ENCODE measurements around the gene MAP2K1. TPM values are rescaled to one million over a fixed set of nuclear protein-coding genes. Genes with fewer than 3 reads are reported as not detected.

Gene MAP2K1
- total and polyA plus RNA-seq, 4 donors = 14.3 to 30.2 (median 24.4) TPM

DNA sequence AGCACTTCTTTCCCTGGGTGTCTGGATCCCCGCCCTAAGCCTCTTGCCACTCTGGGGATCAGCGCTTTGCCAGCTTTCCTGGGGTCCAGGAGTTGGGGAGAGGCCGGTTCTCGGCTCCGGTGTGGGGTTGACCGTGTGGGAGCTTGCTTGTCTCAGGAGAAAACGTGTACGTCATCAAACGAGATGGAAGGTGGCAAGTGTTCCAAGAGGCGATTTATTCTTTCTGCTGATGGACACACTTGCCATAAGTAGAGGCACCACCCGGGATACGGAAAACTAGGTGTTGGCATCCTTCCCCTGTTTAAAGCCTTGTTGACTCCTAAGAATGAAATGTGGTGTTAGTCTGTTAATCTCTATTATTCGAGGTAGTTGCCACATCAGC is 118.7 kb downstream of the MAP2K1 start:
- Histone ChIP-seq H3K9me3 (ENCODE audit: control insufficient read depth in 4 of 4, low read length in 3 of 4) (no peaks in the 10 kb centered on the region), H3K4me3 (ENCODE audit: low read depth in 1 of 3, low read length in 3 of 3) (peak overlapping the region; percentile 83 to 100 (median 94)), H3K27me3 (ENCODE audit: control insufficient read depth in 4 of 4, insufficient read depth in 4 of 4, low read length in 3 of 4) (no peaks in the 10 kb centered on the region), H3K9ac (ENCODE audit: low read depth in 1 of 2, low read length in 2 of 2) (peak overlapping the region; percentile 10 to 72), H3K4me1 (ENCODE audit: control insufficient read depth in 4 of 4, insufficient read depth in 4 of 4, low read length in 3 of 4) (peaks cover 0 to 25% (median 21%) of the 10 kb centered on the region in 4 donors), H3K36me3 (ENCODE audit: control insufficient read depth in 4 of 4, insufficient read depth in 3 of 4, low read depth in 1 of 4, low read length in 3 of 4) (peaks cover 4 to 27% (median 25%) of the 10 kb centered on the region in 4 donors), H3K27ac (ENCODE audit: low read depth in 1 of 2, low read length in 2 of 2) (peak overlapping the region; percentile 87 to 90)
- no peak for DNase-seq (ENCODE audit: low spot score)
- TF ChIP-seq TAF1 (conservative IDR thresholded peaks at IDR 0.05) (no peak), YY1 (IDR thresholded peaks at IDR 0.05) (no peak), SP1 (IDR thresholded peaks at IDR 0.05) (no peak), ZBTB33 (IDR thresholded peaks at IDR 0.05) (no peak), RXRA (IDR thresholded peaks at IDR 0.05) (no peak), REST (IDR thresholded peaks at IDR 0.05) (no peak), NR2F2 (IDR thresholded peaks at IDR 0.05) (no peak), JUND (IDR thresholded peaks at IDR 0.05) (no peak), EGR1 (IDR thresholded peaks at IDR 0.05; ENCODE audit: low read depth in 2 of 2) (no peak), FOXA2 (IDR thresholded peaks at IDR 0.05) (no peak), RAD21 (IDR thresholded peaks at IDR 0.05) (no peak), HNF4G (IDR thresholded peaks at IDR 0.05) (no peak), GABPA (IDR thresholded peaks at IDR 0.05 in 1 of 2, conservative IDR thresholded peaks at IDR 0.05 in 1 of 2) (no peak)
- TF ChIP-seq, protein P1, sequence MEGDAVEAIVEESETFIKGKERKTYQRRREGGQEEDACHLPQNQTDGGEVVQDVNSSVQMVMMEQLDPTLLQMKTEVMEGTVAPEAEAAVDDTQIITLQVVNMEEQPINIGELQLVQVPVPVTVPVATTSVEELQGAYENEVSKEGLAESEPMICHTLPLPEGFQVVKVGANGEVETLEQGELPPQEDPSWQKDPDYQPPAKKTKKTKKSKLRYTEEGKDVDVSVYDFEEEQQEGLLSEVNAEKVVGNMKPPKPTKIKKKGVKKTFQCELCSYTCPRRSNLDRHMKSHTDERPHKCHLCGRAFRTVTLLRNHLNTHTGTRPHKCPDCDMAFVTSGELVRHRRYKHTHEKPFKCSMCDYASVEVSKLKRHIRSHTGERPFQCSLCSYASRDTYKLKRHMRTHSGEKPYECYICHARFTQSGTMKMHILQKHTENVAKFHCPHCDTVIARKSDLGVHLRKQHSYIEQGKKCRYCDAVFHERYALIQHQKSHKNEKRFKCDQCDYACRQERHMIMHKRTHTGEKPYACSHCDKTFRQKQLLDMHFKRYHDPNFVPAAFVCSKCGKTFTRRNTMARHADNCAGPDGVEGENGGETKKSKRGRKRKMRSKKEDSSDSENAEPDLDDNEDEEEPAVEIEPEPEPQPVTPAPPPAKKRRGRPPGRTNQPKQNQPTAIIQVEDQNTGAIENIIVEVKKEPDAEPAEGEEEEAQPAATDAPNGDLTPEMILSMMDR (IDR thresholded peaks at IDR 0.05; ENCODE audit: low read depth, low read length, missing input control) = no peak
- TF ChIP-seq, protein P2, sequence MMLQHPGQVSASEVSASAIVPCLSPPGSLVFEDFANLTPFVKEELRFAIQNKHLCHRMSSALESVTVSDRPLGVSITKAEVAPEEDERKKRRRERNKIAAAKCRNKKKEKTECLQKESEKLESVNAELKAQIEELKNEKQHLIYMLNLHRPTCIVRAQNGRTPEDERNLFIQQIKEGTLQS (IDR thresholded peaks at IDR 0.05) = no peak
- WGBS = under 1% methylated on average over 13 of the region's 13 CpGs

DNA sequence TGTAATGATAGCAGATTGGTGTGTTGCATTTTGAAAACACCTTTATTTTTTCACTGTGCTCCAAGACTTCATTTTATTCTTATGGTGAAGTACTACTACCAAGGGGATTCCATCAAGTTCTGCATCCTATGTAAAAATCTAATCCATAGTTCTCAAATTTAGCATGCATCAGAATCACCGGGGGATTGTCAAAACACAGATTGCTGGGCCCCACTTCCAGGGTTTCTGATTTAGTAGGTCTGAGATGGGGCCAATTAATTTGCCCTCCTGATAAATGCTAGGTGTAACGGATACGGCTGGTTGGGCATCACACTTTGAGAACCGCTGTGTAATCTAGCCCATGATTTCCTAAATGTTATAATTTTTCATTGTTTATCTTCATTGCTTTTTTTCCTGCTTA is 119.1 kb downstream of the MAP2K1 start:
- no peaks in the 10 kb centered on the region for H3K9me3 ChIP-seq (ENCODE audit: control insufficient read depth in 4 of 4, low read length in 3 of 4)
- DNase-seq (ENCODE audit: low spot score) = no peak
- H3K4me3 ChIP-seq (ENCODE audit: low read depth in 1 of 3, low read length in 3 of 3) = peak overlapping the region; percentile 83 to 100 (median 94)
- peaks cover 2 to 23% (median 22%) of the 10 kb centered on the region in 4 donors for H3K36me3 ChIP-seq (ENCODE audit: control insufficient read depth in 4 of 4, insufficient read depth in 3 of 4, low read depth in 1 of 4, low read length in 3 of 4)
- H3K27ac ChIP-seq (ENCODE audit: low read depth in 1 of 2, low read length in 2 of 2) = no peak overlapping the region
- peaks cover 0 to 25% (median 21%) of the 10 kb centered on the region in 4 donors for H3K4me1 ChIP-seq (ENCODE audit: control insufficient read depth in 4 of 4, insufficient read depth in 4 of 4, low read length in 3 of 4)
- H3K9ac ChIP-seq (ENCODE audit: low read depth in 1 of 2, low read length in 2 of 2) = peak overlapping the region; percentile 10 to 72
- no peaks in the 10 kb centered on the region for H3K27me3 ChIP-seq (ENCODE audit: control insufficient read depth in 4 of 4, insufficient read depth in 4 of 4, low read length in 3 of 4)
- 56% methylated on average over 4 of the region's 4 CpGs for WGBS
- TF ChIP-seq HNF4G (IDR thresholded peaks at IDR 0.05) = no peak
- TF ChIP-seq RAD21 (IDR thresholded peaks at IDR 0.05) = no peak
- TF ChIP-seq NR2F2 (IDR thresholded peaks at IDR 0.05) = no peak
- TF ChIP-seq, protein P1 (IDR thresholded peaks at IDR 0.05; ENCODE audit: low read depth, low read length, missing input control) = no peak
- no peak for TF ChIP-seq EGR1 (IDR thresholded peaks at IDR 0.05; ENCODE audit: low read depth in 2 of 2)
- no peak for TF ChIP-seq SP1 (IDR thresholded peaks at IDR 0.05)
- TF ChIP-seq YY1 (IDR thresholded peaks at IDR 0.05) = no peak
- no peak for TF ChIP-seq REST (IDR thresholded peaks at IDR 0.05)
- TF ChIP-seq JUND (IDR thresholded peaks at IDR 0.05) = no peak
- TF ChIP-seq GABPA (IDR thresholded peaks at IDR 0.05 in 1 of 2, conservative IDR thresholded peaks at IDR 0.05 in 1 of 2) = no peak
- no peak for TF ChIP-seq FOXA1 (IDR thresholded peaks at IDR 0.05)

Data from liver (tissue), 9 donors.